K562 (cell line): ENCODE results near the gene ZDHHC19. TPM values are rescaled to one million over a fixed set of nuclear protein-coding genes. Genes with fewer than 3 reads are reported as not detected.

Source experiments
- ATAC-seq: fragments of 200-7000 bp; cut with Tn5 transposase; 3 replicates; pipeline ENCODE4 v1.9.1; 2020; ENCODE audit warnings: moderate library complexity
- BruUV-seq: library from RNA; stranded (reverse); fragments of 400-500 nt; replicated peaks from 2 replicates; lab custom pipeline; 2021; lab: Mats Ljungman, UMichigan
- CTCF ChIA-PET: fragments of 300-600 bp; formaldehyde crosslinking; extraction: SDS; loops from one replicate; lab custom pipeline; 2021; ENCODE audit warnings: low intra/inter-chr PET ratio; lab: Yijun Ruan, JAX
- POLR2A ChIA-PET: fragments of 300-600, 350-650 bp; sonication (Branson Sonifier 250); formaldehyde crosslinking; extraction: SDS; loops from one replicate; lab custom pipeline; 2021; ENCODE audit warnings: antibody characterized with exemption, inconsistent platforms; lab: Yijun Ruan, JAX
- DNase-seq, 4 experiments: peaks; one replicate each; pipeline versions ENCODE4 v3.0.0 to v3.0.0-alpha.2; 2011 to 2018; ENCODE audit warnings: low spot score in 3 of 4, mixed read lengths in 3 of 4; ENCODE audit errors: extremely low read depth in 1 of 4
- FAIRE-seq: peaks from 2 replicates; lab custom pipeline; 2011; peaks lifted over from hg19 to GRCh38; lab: Jason Lieb, UNC
- H2AFZ ChIP-seq: 2 replicates; pipeline ENCODE4 v1.6.0; 2011; ENCODE audit warnings: low read depth, low read length, control low read depth, inconsistent platforms
- H3K27ac ChIP-seq: fragments of 200-600 bp; 3 replicates; pipeline ENCODE4 v1.8.0; 2011; ENCODE audit warnings: low read depth, mild to moderate bottlenecking, control low read depth, inconsistent platforms, low read length, moderate library complexity, mixed read lengths; ENCODE audit errors: extremely low read depth
- H3K27me3 ChIP-seq, 2 experiments: fragments of 300-600 bp in 1 of 2; 2 replicates in 1 of 2; 3 replicates in 1 of 2; pipeline versions ENCODE4 v1.6.0 to v1.8.0; 2011; ENCODE audit warnings: inconsistent platforms in 2 of 2, low read length in 2 of 2, mild to moderate bottlenecking in 1 of 2, mixed read lengths in 1 of 2, moderate library complexity in 1 of 2; ENCODE audit not compliant: control insufficient read depth in 2 of 2, insufficient read depth in 2 of 2
- H3K36me3 ChIP-seq: fragments of 300-600 bp; 3 replicates; pipeline ENCODE4 v1.8.0; 2011; ENCODE audit warnings: mild to moderate bottlenecking, low read length, inconsistent platforms; ENCODE audit not compliant: control insufficient read depth, insufficient read depth
- H3K4me1 ChIP-seq, 2 experiments: fragments of 200-600 bp in 1 of 2; replicated peaks in 1 of 2; 2 replicates in 1 of 2; 3 replicates in 1 of 2; pipeline versions ENCODE4 v1.5.1 to v1.8.0; 2011; ENCODE audit warnings: inconsistent platforms in 2 of 2, low read length in 2 of 2, mild to moderate bottlenecking in 1 of 2, mixed read lengths in 1 of 2, moderate library complexity in 1 of 2; ENCODE audit not compliant: control insufficient read depth in 2 of 2, insufficient read depth in 2 of 2
- H3K4me2 ChIP-seq: 2 replicates; pipeline ENCODE4 v1.6.1; 2011; ENCODE audit warnings: low read length, control low read depth, inconsistent platforms, mixed read lengths; ENCODE audit not compliant: insufficient read depth
- H3K4me3 ChIP-seq: fragments of 200-600 bp; sonication (generic), shearing (Covaris generic); 2 replicates; pipeline ENCODE4 v1.5.1; 2016; ENCODE audit warnings: control low read depth, inconsistent platforms
- H3K79me2 ChIP-seq: fragments of 200-600 bp; 3 replicates; pipeline ENCODE4 v1.8.0; 2011; ENCODE audit warnings: low read length, inconsistent platforms; ENCODE audit not compliant: control insufficient read depth, insufficient read depth
- H3K9ac ChIP-seq, 2 experiments: 2 replicates each; pipeline versions ENCODE4 v1.6.0 to v1.6.1; 2011; ENCODE audit warnings: low read depth in 2 of 2, low read length in 2 of 2, control low read depth in 1 of 2, inconsistent platforms in 1 of 2, mild to moderate bottlenecking in 1 of 2, mixed read lengths in 1 of 2; ENCODE audit not compliant: insufficient read depth in 1 of 2
- H3K9me1 ChIP-seq: one replicate; pipeline ENCODE4 v1.6.0; 2011; ENCODE audit warnings: inconsistent platforms, mild to moderate bottlenecking, low read length, moderate library complexity; ENCODE audit not compliant: control insufficient read depth, insufficient read depth
- H3K9me3 ChIP-seq: replicated peaks from 2 replicates; pipeline ENCODE4 v1.5.1; 2011; ENCODE audit warnings: low read depth, low read length, inconsistent platforms; ENCODE audit not compliant: control insufficient read depth, insufficient read depth
- H4K20me1 ChIP-seq: replicated peaks from 2 replicates; pipeline ENCODE4 v1.6.1; 2011; ENCODE audit warnings: low read length, inconsistent platforms, mixed read lengths; ENCODE audit not compliant: control insufficient read depth, insufficient read depth
- E2F6 ChIP-seq, 2 experiments: IDR thresholded peaks; 2 replicates each; pipeline ENCODE4 v1.6.1; 2011; ENCODE audit warnings: borderline replicate concordance in 1 of 2, control low read depth in 1 of 2, low read depth in 1 of 2, low read length in 1 of 2, mild to moderate bottlenecking in 1 of 2, mixed read lengths in 1 of 2, moderate library complexity in 1 of 2; ENCODE audit not compliant: insufficient read depth in 1 of 2, insufficient read length in 1 of 2, poor library complexity in 1 of 2, severe bottlenecking in 1 of 2; ENCODE audit errors: extremely low read depth in 1 of 2
- ETV5 ChIP-seq: sonication (generic); formaldehyde crosslinking; IDR thresholded peaks from 2 replicates; pipeline ENCODE4 v1.4.0; 2020; ENCODE audit warnings: low read depth, mild to moderate bottlenecking, missing genetic modification reagents
- RAD21 ChIP-seq, 2 experiments: fragments of 250-450 bp in 1 of 2; fragments of 450-650 bp in 1 of 2; sonication (Bioruptor Pico) in 1 of 2; formaldehyde crosslinking in 1 of 2; IDR thresholded peaks in 1 of 2; conservative IDR thresholded peaks in 1 of 2; 2 replicates each; pipeline versions ENCODE4 v1.4.0 to v1.8.0; 2020 to 2022; ENCODE audit warnings: mild to moderate bottlenecking in 2 of 2, moderate library complexity in 1 of 2
- ZNF512 ChIP-seq: IDR thresholded peaks from 2 replicates; pipeline ENCODE4 v1.6.1; 2016; ENCODE audit warnings: missing genetic modification characterization, missing compliant biosample characterization
- whole genome bisulfite sequencing: fragments of 100-300 bp; shearing (Covaris generic); methylation state at CpG from one replicate; pipeline ENCODE4 v1.1.6; 2016; ENCODE audit warnings: low coverage, mixed read lengths; ENCODE audit not compliant: insufficient coverage; ENCODE audit errors: missing lambda C conversion rate; 5-methylcytosine and 5-hydroxymethylcytosine counted together
- in situ Hi-C: fragments of 300-500 bp; cut with MboI; formaldehyde crosslinking; loops from 4 replicates; pipeline ENCODE4 v1.15.0; 2018; ENCODE audit warnings: inconsistent platforms, mixed read lengths
- intact Hi-C: fragments of 100-400 bp; cut with micrococcal nuclease; formaldehyde crosslinking; loops from 2 replicates; pipeline ENCODE4 v1.14.2; 2022
- polyA plus RNA-seq, 8 experiments: library from polyadenylated mRNA; depleted of rRNA in 4 of 8; stranded (reverse) in 5 of 8; unstranded in 3 of 8; fragments of >200 nt; fragmentation: Nextera tagmentation in 2 of 8; fragmentation: Illumina TruSeq in 1 of 8; extraction: Ambion mirVana in 2 of 8; extraction: Trizol in 1 of 8; gene quantifications; 2 replicates each; pipeline versions ENCODE4 v1.2.1 to v1.2.3, GENCODE V29; 2011 to 2014; ENCODE audit warnings: inconsistent platforms in 1 of 8, missing spikeins in 1 of 8
- total RNA-seq, 7 experiments: library from RNA; depleted of rRNA in 6 of 7; stranded (reverse); fragments of >200 nt in 6 of 7; fragmentation: Illumina TruSeq in 2 of 7; extraction: Trizol in 2 of 7; gene quantifications; 2 replicates each; pipeline versions ENCODE4 v1.2.1 to v1.2.3, GENCODE V29; 2011 to 2021; ENCODE audit warnings: low replicate concordance in 1 of 7

Gene ZDHHC19
- total and polyA plus RNA-seq, 9 of the 15 experiments (the other 6 are each of a cell fraction or from before 2014, with no cell fraction given), result 0.40 to 5.5 (median 1.1) TPM

GRCh38 chr3:196192036-196192523, 19.1 kb downstream of the ZDHHC19 start:
- no peaks in the 10 kb centered on the region for H3K9me3 ChIP-seq
- peak overlapping the region; percentile 62; the same call in 2 of the 3 replicates for H3K27ac ChIP-seq
- H3K36me3 ChIP-seq, result no peaks in the 10 kb centered on the region
- DNase-seq (peak in 1 of 4 experiments; percentile 34), FAIRE-seq (peak; percentile 6), ATAC-seq (no peak)
- peaks cover 46 to 83% of the 10 kb centered on the region in 2 experiments for H3K4me1 ChIP-seq
- CTCF ChIA-PET, result interaction anchor here (1.1 kb wide), 1 partner anchor 118 kb away, joined by 3 read pairs; no protein-coding TSS in a partner anchor
- WGBS, result 83% methylated on average over 7 of the region's 11 CpGs
- intact Hi-C loops (loop anchor here (2.0 to 10.0 kb wide), 2 partner anchors 65 to 477 kb away; no protein-coding TSS in a partner anchor), in situ Hi-C loops (loop anchor here (5.0 kb wide), 1 partner anchor 115 kb away; no protein-coding TSS in a partner anchor)
- H3K79me2 ChIP-seq, result peaks cover 25% of the 10 kb centered on the region
- no peak overlapping the region for H3K4me2 ChIP-seq
- no peaks in the 10 kb centered on the region for H4K20me1 ChIP-seq
- no peaks in the 10 kb centered on the region for H3K9me1 ChIP-seq
- peak overlapping the region; percentile 90; the same call in 1 of the 2 replicates for H2AFZ ChIP-seq
- H3K9ac ChIP-seq, result peak overlapping the region; percentile 49 to 88
- BruUV-seq, result no TSS peak
- no peak overlapping the region for H3K4me3 ChIP-seq
- POLR2A ChIA-PET, result interaction anchor here (0.6 to 3.0 kb wide), 4 partner anchors 9 to 141 kb away, joined by 3 to 30 read pairs (median 4); partner anchors contain the start of gene TFRC
- no peaks in the 10 kb centered on the region for H3K27me3 ChIP-seq
- peak in 1 of 2 experiments; percentile 24; a peak in 1 of 4 replicates for TF ChIP-seq RAD21 (CRISPR knock-in tag; conservative IDR thresholded peaks at IDR 0.05 in 1 of 2, IDR thresholded peaks at IDR 0.05 in 1 of 2)
- 0 out of 2 replicates have a peak, but pooled peaks have one; percentile 45 for TF ChIP-seq ETV5 (CRISPR knock-in tag)
- no peak for TF ChIP-seq ZNF512 (tag)
- no peak for TF ChIP-seq E2F6 (IDR thresholded peaks at IDR 0.05; ENCODE audit: borderline replicate concordance in 1 of 2, extremely low read depth in 1 of 2, insufficient read depth in 1 of 2, insufficient read length in 1 of 2, low read depth in 1 of 2, low read length in 1 of 2, poor library complexity in 1 of 2, severe bottlenecking in 1 of 2)
